NT2/D1 (cell line): ENCODE measurements around the gene TTLL8.

Experiments used
- SUZ12 ChIP-seq: IDR thresholded peaks from 2 replicates; pipeline ENCODE4 v1.6.1; 2011; ENCODE audit not compliant: insufficient read length, insufficient read depth; ENCODE audit errors: extremely low read depth
- YY1 ChIP-seq: IDR thresholded peaks from 2 replicates; pipeline ENCODE4 v1.6.1; 2011; ENCODE audit not compliant: insufficient read length, insufficient read depth
- ZNF274 ChIP-seq: IDR thresholded peaks from 2 replicates; pipeline ENCODE4 v1.6.1; 2011; ENCODE audit warnings: mild to moderate bottlenecking, low read depth, low read length

GRCh38 chr22:49991907-49992533 is 66.1 kb downstream of the TTLL8 start:
- TF ChIP-seq YY1 (no peak), ZNF274 (no peak), SUZ12 (no peak)
